GM10266 (cell line): ENCODE results near the gene SEL1L3.

Experiments used
- DNase-seq: peaks from one replicate; pipeline ENCODE4 v3.0.0; 2012; ENCODE audit errors: extremely low spot score
- CTCF ChIP-seq: IDR thresholded peaks from 2 replicates; pipeline ENCODE4 v1.5.1; 2012; ENCODE audit warnings: mild to moderate bottlenecking, low read depth; ENCODE audit not compliant: control insufficient read depth, insufficient read depth; ENCODE audit errors: missing control alignments

Gene SEL1L3

GRCh38 chr4:25838526-25838925 lies 24.3 kb downstream of the SEL1L3 start:
- no peak for DNase-seq
- no peak for TF ChIP-seq CTCF

GRCh38 chr4:25837107-25837506 lies 25.7 kb downstream of the SEL1L3 start:
- DNase-seq: no peak
- no peak for TF ChIP-seq CTCF

DNA sequence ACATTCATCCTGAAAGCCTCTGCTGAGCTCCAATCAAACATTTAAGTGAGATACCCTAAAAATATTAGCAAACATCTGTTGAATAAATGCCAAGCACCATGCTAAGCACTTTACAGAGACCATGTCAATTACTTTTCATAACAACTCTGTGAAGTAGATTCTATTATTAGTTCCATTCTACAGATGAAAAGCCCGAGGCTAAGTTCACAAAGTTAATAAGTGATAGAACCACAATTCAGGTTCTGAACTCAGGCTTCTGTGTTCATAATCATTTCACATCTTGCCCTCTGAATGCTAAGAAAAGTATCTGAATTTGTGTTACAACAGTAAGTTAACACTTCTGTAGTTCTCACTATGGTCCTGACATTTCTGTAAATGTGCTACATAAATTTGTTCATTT lies 27.4 kb downstream of the SEL1L3 start:
- TF ChIP-seq CTCF: no peak
- no peak for DNase-seq

- DNase-seq: no peak
- no peak for TF ChIP-seq CTCF
Measured at GRCh38 chr4:25834411-25835107, 28.2 kb downstream of the SEL1L3 start.

GRCh38 chr4:25830548-25830947 lies 32.2 kb downstream of the SEL1L3 start:
- no peak for DNase-seq
- TF ChIP-seq CTCF: no peak

- no peak for DNase-seq
- TF ChIP-seq CTCF: no peak
Measured at GRCh38 chr4:25827897-25828296, 34.9 kb downstream of the SEL1L3 start.

DNA sequence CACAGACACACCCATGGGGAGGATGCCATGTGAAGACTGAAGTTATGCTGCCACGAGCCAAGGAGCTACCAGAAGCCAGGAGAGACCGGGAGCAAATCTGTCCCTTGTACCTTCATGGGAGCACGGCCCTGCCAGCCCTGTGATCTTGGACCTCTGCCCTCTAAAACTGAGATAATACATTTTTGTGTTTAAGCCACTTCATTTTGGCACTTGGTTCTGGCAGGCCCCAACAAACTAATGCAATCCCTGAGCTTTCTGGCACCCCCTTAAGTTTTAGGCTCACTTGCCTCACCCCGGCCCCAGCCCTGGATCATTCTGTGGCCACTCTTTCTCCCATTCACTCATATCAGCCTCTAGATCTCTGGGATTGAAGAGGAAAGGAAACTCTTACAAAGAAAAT lies 35.4 kb downstream of the SEL1L3 start:
- DNase-seq: no peak
- TF ChIP-seq CTCF: no peak
